ENCODE measurements around the gene CORO1C.

The CORO1C gene

DNA sequence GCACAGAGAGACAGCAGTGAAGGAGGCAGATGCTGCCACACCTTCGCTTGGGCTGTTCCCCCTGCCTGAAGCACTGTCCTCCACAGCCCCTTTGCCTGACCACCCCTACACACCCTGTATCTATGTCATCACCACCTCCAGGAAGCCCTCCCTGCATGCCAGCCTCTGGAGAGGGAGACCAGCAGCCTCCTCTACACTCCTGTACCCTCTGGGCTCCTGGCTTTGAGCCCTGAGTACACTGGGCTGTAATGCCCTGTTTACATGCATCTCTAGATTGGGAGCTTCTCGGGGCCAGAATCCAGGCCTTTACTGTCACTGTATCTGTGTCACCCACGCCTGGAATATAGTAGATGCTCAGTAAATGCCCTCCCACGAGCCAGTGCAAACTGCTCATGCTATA, 127.6 kb downstream of the CORO1C start:
- TF ChIP-seq GATA3 (IDR thresholded peaks at IDR 0.05; ENCODE audit: low read depth, low read length) (no peak), GATA2 (IDR thresholded peaks at IDR 0.05; ENCODE audit: low read depth, low read length) (no peak)

GRCh38 chr12:108602976-108603704, 128.2 kb downstream of the CORO1C start:
- TF ChIP-seq GATA2 (IDR thresholded peaks at IDR 0.05; ENCODE audit: low read depth, low read length) (no peak), GATA3 (IDR thresholded peaks at IDR 0.05; ENCODE audit: low read depth, low read length) (no peak)

DNA sequence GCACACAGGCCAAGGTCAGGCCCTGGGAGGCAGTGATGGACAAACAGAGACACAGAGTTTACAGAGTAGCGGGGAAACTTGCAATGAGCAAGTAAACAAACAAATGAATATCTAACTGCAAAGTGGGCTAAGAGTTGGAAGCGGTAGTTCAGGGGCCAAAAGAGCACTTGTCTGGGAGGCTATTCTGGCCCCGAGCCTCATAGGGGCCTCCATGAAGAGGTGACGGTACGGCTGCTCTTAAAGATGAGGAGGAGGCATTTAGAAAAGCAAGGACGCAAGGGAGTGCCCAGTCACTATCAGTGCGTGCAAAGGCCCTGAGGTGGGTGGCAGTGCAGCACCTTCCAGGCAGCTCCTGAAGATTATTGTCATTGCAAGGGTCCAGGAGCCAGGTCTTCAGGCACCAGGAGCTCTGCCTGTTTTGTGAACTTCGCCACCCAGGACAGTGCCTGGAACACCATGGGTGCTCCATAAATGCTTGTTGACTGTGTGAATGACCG, 129.1 kb downstream of the CORO1C start:
- TF ChIP-seq GATA2 (IDR thresholded peaks at IDR 0.05; ENCODE audit: low read depth, low read length) (no peak), GATA3 (IDR thresholded peaks at IDR 0.05; ENCODE audit: low read depth, low read length) (no peak)

- TF ChIP-seq GATA2 (IDR thresholded peaks at IDR 0.05; ENCODE audit: low read depth, low read length) (no peak), GATA3 (IDR thresholded peaks at IDR 0.05; ENCODE audit: low read depth, low read length) (no peak)
Observed at GRCh38 chr12:108600702-108601007, 130.7 kb downstream of the CORO1C start.

DNA sequence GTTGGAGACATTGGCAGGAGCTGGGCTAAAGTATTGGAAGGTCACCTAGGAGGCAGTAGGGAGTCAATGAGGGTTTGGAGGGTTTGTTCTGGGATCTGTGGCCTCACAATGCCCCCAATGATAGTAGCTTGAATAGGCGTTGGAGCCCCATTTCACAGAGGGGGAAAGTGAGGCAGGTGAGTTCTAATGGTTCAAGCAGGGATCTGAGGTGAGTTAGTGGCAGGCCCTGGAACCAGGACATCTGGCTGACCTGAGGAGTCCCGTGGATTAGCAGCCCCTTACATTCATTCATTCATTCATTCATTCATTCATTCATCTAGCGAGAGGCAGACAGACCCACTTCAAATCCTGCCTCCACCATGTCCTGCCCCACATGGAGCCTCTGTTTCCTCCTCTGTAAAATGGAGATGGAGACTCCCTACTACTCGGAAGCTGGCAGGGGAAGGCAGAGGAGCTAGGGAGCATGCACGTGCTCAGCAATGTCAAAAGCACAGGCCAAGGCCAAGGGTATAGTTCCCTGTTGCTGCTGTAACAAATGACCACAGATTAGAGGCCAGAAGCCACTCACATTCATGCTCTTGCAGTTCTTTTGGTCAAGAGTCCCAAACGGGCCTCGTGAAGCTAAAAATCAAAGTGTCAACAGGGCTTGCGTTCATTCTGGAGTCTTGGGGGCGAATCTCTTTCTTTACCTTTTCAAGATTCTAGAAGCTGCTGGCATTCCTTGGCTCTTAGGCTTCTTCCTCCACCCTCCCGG, 131.2 kb downstream of the CORO1C start:
- TF ChIP-seq GATA2 (IDR thresholded peaks at IDR 0.05; ENCODE audit: low read depth, low read length) (no peak), GATA3 (IDR thresholded peaks at IDR 0.05; ENCODE audit: low read depth, low read length) (no peak)

DNA sequence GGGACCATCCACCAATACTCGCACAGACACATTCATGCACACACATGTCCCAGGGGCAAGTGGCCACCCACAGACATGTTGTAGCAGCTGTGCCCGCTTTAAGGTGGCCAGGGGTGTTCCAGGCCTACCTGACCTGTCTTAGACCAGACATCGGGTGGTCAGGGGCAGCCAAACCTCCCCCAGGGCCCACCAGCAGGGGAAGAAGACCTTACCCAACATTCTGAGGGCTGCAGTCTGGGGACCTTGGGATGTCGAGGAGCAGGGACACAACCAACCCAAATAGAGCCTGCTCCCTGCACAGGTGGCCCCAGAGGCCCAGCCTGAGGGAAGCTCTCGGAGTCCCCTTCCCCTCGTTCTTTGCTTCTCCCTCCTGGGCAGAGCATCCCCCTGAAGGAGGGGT, 131.8 kb downstream of the CORO1C start:
- TF ChIP-seq GATA2 (IDR thresholded peaks at IDR 0.05; ENCODE audit: low read depth, low read length), result no peak
- TF ChIP-seq GATA3 (IDR thresholded peaks at IDR 0.05; ENCODE audit: low read depth, low read length), result no peak

GRCh38 chr12:108598553-108599250, 132.6 kb downstream of the CORO1C start:
- no peak for TF ChIP-seq GATA3 (IDR thresholded peaks at IDR 0.05; ENCODE audit: low read depth, low read length)
- no peak for TF ChIP-seq GATA2 (IDR thresholded peaks at IDR 0.05; ENCODE audit: low read depth, low read length)

GRCh38 chr12:108597559-108598471, 133.5 kb downstream of the CORO1C start, which contains the start of gene TMEM119:
Gene TMEM119 (minus strand): TSS chr12:108598084. CDS start chr12:108592383, 5,701 bp downstream.
- TF ChIP-seq GATA2 (IDR thresholded peaks at IDR 0.05; ENCODE audit: low read depth, low read length) (no peak), GATA3 (IDR thresholded peaks at IDR 0.05; ENCODE audit: low read depth, low read length) (no peak)

- TF ChIP-seq GATA2 (IDR thresholded peaks at IDR 0.05; ENCODE audit: low read depth, low read length), result no peak
- no peak for TF ChIP-seq GATA3 (IDR thresholded peaks at IDR 0.05; ENCODE audit: low read depth, low read length)
Observed at GRCh38 chr12:108596854-108597558, 134.3 kb downstream of the CORO1C start.

DNA sequence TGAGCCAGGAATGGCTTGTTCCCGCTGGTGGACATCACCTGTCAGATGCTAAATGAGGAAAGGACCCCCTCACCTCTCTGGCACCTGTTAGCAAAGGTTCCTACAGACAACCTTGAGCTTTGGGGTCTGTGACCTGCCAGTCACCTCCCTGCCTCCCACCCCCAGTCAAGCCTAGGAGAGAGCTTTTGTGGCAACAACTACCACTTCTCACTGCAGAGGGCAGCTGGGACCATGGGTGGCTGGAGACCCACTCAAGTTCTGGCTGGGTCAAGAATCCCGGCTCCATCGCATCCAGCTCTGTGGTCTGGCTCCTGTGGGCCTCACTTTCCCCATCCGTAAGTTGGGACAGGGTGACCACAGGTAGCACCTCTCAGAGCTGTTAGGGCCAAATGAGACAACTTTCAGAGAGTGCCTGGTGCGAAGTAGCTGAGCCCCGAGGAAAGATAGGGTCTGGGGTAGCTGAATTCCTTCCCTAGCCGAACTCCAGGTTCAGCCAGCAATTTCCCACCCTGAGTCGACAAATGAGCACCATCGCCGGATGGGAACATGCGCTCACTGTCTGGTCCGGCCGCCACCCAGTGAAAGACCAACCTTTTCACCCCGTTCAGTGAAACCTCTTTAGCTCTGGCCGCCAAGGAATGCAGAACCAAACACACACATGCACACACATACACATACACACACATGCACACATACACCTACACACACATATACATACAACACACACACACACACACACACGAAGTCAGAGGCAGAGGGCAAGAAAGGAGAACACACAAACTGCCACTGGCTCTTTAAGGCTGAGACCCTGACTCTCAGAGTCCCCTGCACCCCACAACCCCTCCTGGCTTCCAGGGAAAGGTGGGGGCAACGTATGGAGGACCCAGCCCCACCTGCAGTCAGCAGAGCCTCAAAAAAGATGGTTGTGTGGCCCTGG, 135.3 kb downstream of the CORO1C start:
- no peak for TF ChIP-seq GATA2 (IDR thresholded peaks at IDR 0.05; ENCODE audit: low read depth, low read length)
- TF ChIP-seq GATA3 (IDR thresholded peaks at IDR 0.05; ENCODE audit: low read depth, low read length), result no peak

All from SH-SY5Y (cell line).